ENCODE measurements around the gene CHURC1.

CHURC1 gene

GRCh38 chr14:64939817-64940190 is 25.5 kb downstream of the CHURC1 start:
- no peak for DNase-seq

GRCh38 chr14:64940336-64940910 is 26.2 kb downstream of the CHURC1 start:
- DNase-seq, result no peak

- DNase-seq, result no peak
Observed at GRCh38 chr14:64942531-64943111, 28.4 kb downstream of the CHURC1 start, which contains the start of gene GPX2. Gene GPX2 (minus strand): TSS chr14:64942745. CDS start chr14:64942726, 19 bp downstream.

GRCh38 chr14:64943556-64943955 is 29.3 kb downstream of the CHURC1 start:
- DNase-seq, result no peak

DNA sequence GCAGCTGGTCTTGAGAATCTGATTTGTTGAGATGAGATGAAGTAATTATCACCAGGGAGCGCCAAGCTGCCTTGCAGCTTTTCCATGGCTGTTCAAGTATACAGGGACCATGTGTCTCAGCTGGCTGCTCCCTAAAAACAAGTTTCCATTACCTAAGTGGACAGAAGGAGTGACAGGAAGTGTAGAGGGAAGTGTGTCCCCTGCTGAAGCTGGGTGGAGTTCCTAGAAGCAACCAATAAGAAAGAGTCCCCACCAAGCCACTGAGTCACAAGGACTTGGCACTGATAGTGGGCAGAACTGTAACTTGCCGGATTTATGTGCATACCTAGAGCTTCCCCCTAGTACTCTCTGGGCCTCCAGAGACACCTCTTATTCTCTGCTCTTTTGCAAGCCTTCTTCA is 29.8 kb downstream of the CHURC1 start:
- DNase-seq, result no peak

- no peak for DNase-seq
Observed at GRCh38 chr14:64944861-64945260, 30.6 kb downstream of the CHURC1 start.

DNA sequence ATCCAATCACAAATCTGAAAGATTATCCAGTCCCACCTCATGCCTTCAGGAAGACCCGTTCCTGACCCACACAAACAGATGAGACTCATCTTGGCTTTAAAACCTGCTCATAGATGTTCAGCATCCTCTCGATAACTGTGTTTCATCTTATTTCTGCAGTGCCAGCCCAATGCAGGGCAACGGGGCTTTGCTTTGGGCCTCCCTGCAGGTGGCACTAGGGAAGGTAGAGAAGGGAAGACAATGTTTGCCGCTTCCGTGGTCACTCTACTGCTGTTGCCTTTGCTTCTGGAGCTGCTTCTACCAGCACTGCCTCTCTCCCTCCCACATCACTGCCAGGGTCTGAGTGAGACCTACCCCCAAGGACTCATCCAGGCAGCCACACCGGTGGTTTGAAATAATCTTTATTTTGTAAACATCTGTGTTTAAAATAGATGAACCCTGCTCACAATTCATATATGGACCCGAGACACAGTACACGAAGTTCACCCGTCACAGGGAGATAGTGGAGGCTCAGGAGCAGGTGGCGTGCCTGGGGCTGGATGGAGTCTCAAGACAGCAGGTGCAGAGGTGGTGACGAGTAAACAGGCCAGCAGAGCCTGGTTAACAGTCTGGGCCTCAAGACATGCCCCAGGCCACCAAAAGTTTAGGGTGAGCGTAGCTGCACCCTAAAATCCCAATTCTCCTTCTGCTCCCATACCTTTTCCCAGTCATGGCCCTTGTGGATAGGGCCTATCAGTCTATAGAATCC is 31.4 kb downstream of the CHURC1 start:
- no peak for DNase-seq

- DNase-seq, result no peak
Observed at GRCh38 chr14:64946310-64947045, 32.2 kb downstream of the CHURC1 start.

DNA sequence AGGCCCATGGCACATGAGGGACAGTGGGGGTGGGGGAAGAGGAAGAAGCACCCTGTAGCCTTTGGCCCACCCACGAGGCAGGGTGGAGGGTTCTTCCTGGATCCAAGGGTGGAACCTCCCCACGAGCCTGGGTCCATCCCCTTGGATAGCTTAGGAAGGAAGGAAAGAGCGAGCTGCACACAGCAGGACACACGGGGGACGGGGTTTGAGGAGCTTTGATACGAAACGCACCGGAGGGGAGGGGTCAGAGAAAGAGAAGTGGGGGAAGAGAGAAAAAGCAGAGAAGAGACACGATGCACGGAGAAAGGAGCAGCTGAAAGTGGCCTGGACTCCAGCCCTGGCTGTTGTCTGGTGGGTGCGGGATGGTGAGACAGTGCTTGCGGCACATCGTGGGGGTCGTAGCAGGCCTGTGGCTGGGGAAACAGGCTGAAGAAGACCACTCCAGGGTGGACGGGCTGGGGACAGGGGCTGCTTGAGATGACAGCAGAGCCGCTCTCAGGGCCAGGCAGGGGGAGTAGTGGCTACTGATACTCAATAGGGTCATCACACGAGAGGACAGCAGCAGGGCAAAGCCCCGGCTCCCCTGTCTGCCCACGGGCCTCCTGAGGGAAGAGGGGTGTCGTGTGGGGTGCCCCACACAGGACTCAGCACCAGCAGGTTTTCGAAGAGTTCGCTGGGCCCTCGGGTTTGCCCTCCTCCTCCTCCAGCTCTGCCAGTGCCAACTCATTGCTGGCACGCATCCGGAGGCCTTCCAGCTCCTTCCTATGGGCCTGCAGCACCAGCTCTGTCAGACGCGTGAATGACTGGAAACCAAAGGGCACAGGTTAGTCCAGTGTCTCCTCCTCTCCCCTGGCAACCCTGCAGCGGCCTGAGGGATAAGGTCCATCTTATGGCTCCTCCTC is 33.7 kb downstream of the CHURC1 start:
- no peak for DNase-seq

- DNase-seq, result no peak
Observed at GRCh38 chr14:64948612-64949210, 34.5 kb downstream of the CHURC1 start.

- DNase-seq, result no peak
Observed at GRCh38 chr14:64950889-64951288, 36.6 kb downstream of the CHURC1 start.

- DNase-seq, result no peak
Observed at GRCh38 chr14:64951291-64951690, 37.0 kb downstream of the CHURC1 start.

GRCh38 chr14:64951724-64952123 is 37.5 kb downstream of the CHURC1 start:
- DNase-seq, result no peak

- no peak for DNase-seq
Observed at GRCh38 chr14:64952598-64953309, 38.5 kb downstream of the CHURC1 start.

GRCh38 chr14:64953310-64953654 is 39.0 kb downstream of the CHURC1 start:
- DNase-seq, result no peak

GRCh38 chr14:64953661-64954060 is 39.4 kb downstream of the CHURC1 start:
- DNase-seq, result no peak

DNA sequence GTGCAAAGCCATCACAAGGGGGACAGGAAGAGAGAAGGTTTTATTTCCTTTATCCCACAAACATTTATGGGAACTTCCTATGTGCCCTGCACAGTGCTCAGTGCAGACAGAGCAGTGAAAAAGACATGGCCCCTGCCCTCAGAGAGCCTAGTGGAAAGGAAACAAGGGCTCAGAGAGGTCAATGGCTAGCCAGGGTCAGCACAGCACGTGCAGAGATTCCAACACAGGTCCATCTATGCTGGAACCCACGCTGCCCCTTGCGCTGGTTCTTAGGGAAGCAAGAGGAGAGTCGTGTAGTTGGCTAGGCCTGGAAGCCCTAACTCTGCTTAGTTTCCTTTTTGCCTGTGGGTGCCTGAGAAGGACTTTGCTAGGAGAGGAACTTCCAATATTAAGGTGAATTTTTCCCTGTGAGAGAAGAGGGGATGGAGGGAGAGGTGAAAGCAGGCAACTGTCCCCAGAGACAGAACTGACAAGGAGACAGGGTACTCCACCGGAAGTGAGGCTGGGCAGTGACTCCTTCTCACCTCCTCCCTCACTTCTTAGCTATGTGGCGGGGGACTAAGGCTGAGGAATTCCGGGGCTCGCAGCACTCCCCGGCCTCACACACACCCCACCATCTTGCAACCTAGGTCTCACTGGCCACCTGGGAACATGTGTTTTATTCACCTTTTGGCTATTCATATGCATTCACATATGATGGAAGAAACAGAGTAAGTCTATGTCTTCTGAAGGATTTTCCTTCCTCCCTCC is 40.4 kb downstream of the CHURC1 start:
- no peak for DNase-seq

- no peak for DNase-seq
Observed at GRCh38 chr14:64955297-64955696, 41.0 kb downstream of the CHURC1 start.

DNA sequence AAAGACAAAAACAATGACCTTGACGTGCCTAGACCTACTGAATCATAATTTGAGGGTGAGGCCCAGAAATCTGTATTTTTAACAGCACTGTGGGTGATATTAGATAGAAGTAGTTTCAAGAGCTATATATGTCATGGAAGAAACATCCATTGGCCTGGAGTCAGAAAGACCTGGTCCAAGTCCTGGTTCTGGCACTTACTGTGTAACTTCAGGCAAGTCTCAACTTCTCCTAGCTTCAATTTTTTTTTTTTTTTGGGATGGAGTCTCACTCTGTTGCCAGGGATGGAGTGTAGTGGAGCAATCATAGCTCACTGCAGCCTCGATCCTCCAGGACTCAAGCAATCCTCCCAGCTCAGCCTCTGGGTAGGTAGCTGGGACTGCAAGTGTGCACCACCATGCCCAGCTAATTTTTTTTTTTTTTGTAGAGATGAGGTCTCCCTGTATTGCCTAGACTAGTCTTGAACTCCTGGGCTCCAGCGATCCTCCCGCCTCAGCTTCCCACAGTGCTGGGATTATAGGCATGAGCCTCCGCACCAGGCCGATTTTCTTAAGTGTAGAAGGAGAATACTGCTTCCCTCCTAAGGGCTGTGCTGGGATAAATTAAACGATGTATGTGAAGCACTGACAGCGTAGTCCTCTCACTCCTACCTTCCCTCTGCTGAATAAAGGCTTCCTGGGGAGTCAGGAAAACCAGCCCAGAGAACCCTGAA is 42.6 kb downstream of the CHURC1 start:
- no peak for DNase-seq

DNA sequence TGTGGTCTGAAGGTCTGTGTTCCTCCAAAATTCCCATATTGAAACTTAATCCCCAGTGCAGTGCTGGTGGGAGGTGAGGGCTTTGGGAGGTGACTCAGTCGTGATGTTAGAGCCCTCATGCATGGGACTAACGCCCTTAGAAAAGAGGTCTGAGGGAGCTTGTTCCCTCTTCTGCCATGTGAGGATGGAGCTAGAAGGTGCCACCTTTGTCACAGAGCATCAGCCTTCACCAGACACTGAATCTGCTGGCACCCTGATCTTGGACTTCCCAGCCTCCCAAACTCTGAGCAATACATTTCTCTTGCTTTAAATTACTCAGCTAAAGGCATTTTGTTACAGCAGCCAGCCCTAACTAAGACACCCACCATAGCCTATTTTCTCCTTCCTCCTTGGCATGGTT is 43.9 kb downstream of the CHURC1 start:
- DNase-seq, result no peak

Data from amniotic stem cell (primary cell).